Cardiac atrium fibroblast (primary cell): Measurements from ENCODE around the gene POLR3E. TPM values are rescaled to one million over a fixed set of nuclear protein-coding genes. Genes with fewer than 3 reads are reported as not detected.

Experiments used
- total RNA-seq: library from RNA; depleted of rRNA; stranded (reverse); fragments of >200 nt; gene quantifications from 2 replicates; pipeline ENCODE4 v1.2.3, GENCODE V29; 2015

Gene POLR3E, protein sequence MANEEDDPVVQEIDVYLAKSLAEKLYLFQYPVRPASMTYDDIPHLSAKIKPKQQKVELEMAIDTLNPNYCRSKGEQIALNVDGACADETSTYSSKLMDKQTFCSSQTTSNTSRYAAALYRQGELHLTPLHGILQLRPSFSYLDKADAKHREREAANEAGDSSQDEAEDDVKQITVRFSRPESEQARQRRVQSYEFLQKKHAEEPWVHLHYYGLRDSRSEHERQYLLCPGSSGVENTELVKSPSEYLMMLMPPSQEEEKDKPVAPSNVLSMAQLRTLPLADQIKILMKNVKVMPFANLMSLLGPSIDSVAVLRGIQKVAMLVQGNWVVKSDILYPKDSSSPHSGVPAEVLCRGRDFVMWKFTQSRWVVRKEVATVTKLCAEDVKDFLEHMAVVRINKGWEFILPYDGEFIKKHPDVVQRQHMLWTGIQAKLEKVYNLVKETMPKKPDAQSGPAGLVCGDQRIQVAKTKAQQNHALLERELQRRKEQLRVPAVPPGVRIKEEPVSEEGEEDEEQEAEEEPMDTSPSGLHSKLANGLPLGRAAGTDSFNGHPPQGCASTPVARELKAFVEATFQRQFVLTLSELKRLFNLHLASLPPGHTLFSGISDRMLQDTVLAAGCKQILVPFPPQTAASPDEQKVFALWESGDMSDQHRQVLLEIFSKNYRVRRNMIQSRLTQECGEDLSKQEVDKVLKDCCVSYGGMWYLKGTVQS
- total RNA-seq, result 17.0 and 25.3 TPM in 2 replicates

DNA sequence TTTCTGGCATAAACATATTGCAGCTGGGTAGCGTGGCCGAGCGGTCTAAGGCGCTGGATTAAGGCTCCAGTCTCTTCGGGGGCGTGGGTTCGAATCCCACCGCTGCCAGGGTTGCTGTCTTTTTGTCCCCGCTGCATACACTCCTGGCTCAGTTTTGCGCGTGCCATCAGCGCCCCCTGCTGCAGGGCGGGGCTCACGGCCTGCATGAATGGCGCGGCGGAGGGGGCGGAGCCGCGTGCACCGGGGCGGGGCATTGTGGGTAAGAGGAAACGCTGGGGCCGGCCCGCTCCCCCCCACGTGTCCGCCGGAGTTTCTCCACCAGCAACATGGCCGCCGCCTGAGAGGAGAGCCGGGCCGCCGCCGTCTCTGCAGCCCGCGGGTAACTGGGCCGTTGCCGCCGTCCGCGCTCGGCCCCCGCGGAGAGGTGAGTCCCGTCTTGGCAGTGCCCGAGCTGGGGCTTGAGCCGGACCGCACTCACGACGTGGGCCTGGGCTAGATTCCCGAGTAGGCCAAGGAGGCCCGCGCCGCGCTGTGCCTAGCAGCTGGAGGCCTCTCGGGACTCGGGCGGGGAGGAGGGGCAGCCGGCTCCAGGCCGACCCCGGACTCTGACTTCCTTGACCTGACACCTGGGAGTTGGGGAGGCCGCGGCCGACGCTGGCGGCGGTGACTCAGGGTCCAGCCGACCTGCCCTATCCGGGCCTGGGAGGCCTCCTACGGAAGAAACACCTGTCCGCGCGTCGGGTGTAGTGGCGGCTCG lies at the start of gene POLR3E:
POLR3E (plus strand) TSS at position 296 of the 757 bp plus-strand sequence. CDS start 5,560 bp downstream, outside the sequence.

DNA sequence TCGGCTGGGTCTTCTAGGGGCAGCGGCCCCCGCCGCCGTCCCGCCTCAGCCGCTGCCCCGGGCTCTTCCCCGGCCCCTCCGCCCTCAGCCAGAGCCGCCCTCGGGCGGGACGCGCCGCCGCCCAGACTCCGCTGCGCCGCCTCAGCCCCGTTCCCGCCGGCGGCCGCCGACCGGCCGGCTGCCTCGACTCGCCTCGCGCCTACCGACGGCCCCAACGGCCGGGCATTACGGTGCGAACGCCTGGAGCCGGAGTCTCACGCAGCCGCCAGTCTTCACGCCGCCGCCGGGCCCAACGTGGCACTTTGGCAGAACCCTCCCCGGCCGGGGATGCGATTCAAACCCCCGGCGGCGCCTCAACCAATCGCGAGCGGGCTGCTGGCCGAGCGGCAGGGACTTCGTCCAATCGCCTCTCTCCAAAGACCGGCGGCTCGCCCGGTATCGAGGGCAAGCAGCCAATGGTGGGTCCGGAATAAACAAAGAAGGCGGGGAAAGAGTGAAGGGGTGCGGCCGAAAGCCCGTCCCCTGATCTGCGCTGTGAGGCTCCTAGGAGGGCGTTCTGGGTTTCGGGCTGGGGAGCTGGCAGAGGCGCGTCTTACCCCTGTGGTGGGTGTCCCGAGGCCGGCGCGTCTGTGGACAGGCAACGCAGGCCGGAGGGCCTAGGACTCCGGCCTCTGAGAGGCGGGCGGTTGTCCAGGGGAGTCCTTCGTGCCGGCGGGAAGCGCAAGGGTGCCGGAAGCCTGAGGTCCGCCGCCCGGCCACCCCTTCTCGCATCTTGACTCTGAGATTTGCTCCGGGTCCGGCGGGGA lies 77.3 kb downstream of the POLR3E start, which contains the start of gene CDR2:
CDR2 (minus strand) TSS at position 309 of the 806 bp plus-strand sequence. CDS start 310 bp downstream, outside the sequence.

Other genes with a start within 250 kb of the POLR3E start
- not detected in 2 replicates for gene VWA3A, start 204.9 kb upstream of the POLR3E start, total RNA-seq
- under 0.01 TPM in 1 of 2 replicates, not detected in the other for gene SDR42E2, start 134.9 kb upstream of the POLR3E start, total RNA-seq
- 16.2 and 19.4 TPM in 2 replicates for gene EEF2K, start 91.1 kb upstream of the POLR3E start, total RNA-seq
- 31.1 and 36.8 TPM in 2 replicates for gene CDR2, start 77.2 kb downstream of the POLR3E start, total RNA-seq
- gene NPIPB5, start 213.5 kb downstream of the POLR3E start, total RNA-seq, result 14.7 and 17.0 TPM in 2 replicates